Measurements from ENCODE around the gene FLAD1. TPM values are rescaled to one million over a fixed set of nuclear protein-coding genes. Genes with fewer than 3 reads are reported as not detected.

The FLAD1 gene
- total RNA-seq, 1 donor: 20.6 TPM

- no peak overlapping the region for H3K4me2 ChIP-seq (ENCODE audit: insufficient read depth, low read length)
- no peak overlapping the region for H2AFZ ChIP-seq (ENCODE audit: low read length)
- peaks cover 39% of the 10 kb centered on the region for H4K20me1 ChIP-seq (ENCODE audit: insufficient read depth, low read length)
- no peaks in the 10 kb centered on the region for H3K27me3 ChIP-seq (ENCODE audit: insufficient read depth, low read length)
- no peaks in the 10 kb centered on the region for H3K9me3 ChIP-seq (ENCODE audit: low read depth, low read length)
- DNase-seq (ENCODE audit: insufficient read length, low spot score, missing footprints): peak; percentile 21
- peaks cover 59% of the 10 kb centered on the region for H3K36me3 ChIP-seq (ENCODE audit: insufficient read depth, low read length)
- peaks cover 40% of the 10 kb centered on the region for H3K4me1 ChIP-seq (ENCODE audit: insufficient read depth, low read length)
- H3K4me3 ChIP-seq (ENCODE audit: insufficient read depth, low read length): no peak overlapping the region
- no peak overlapping the region for H3K27ac ChIP-seq (ENCODE audit: low read depth, low read length)
- H3K79me2 ChIP-seq (ENCODE audit: insufficient read depth, low read length): peaks cover 61% of the 10 kb centered on the region
- TF ChIP-seq CTCF (IDR thresholded peaks at IDR 0.05; ENCODE audit: extremely low read depth, low read depth, low read length): no peak
These were observed 17.0 kb upstream of the FLAD1 start for GRCh38 chr1:154966111-154966510.

GRCh38 chr1:154967331-154967950, 15.7 kb upstream of the FLAD1 start:
- DNase-seq (ENCODE audit: insufficient read length, low spot score, missing footprints): peak; percentile 80
- Histone ChIP-seq H3K36me3 (ENCODE audit: insufficient read depth, low read length) (peaks cover 57% of the 10 kb centered on the region), H3K27ac (ENCODE audit: low read depth, low read length) (peak overlapping the region; percentile 37), H3K4me1 (ENCODE audit: insufficient read depth, low read length) (peaks cover 48% of the 10 kb centered on the region), H3K4me2 (ENCODE audit: insufficient read depth, low read length) (peak overlapping the region; percentile 99), H3K79me2 (ENCODE audit: insufficient read depth, low read length) (peaks cover 59% of the 10 kb centered on the region), H3K27me3 (ENCODE audit: insufficient read depth, low read length) (no peaks in the 10 kb centered on the region), H3K9me3 (ENCODE audit: low read depth, low read length) (no peaks in the 10 kb centered on the region), H4K20me1 (ENCODE audit: insufficient read depth, low read length) (peaks cover 39% of the 10 kb centered on the region), H2AFZ (ENCODE audit: low read length) (no peak overlapping the region), H3K4me3 (ENCODE audit: insufficient read depth, low read length) (peak overlapping the region; percentile 83)
- TF ChIP-seq CTCF (IDR thresholded peaks at IDR 0.05; ENCODE audit: extremely low read depth, low read depth, low read length): no peak

- Histone ChIP-seq H3K4me1 (ENCODE audit: insufficient read depth, low read length) (peaks cover 57% of the 10 kb centered on the region), H3K36me3 (ENCODE audit: insufficient read depth, low read length) (peaks cover 45% of the 10 kb centered on the region), H3K79me2 (ENCODE audit: insufficient read depth, low read length) (peaks cover 56% of the 10 kb centered on the region), H3K4me2 (ENCODE audit: insufficient read depth, low read length) (peak overlapping the region; percentile 99), H4K20me1 (ENCODE audit: insufficient read depth, low read length) (peaks cover 39% of the 10 kb centered on the region), H3K4me3 (ENCODE audit: insufficient read depth, low read length) (peak overlapping the region; percentile 83), H3K27me3 (ENCODE audit: insufficient read depth, low read length) (no peaks in the 10 kb centered on the region), H3K9me3 (ENCODE audit: low read depth, low read length) (no peaks in the 10 kb centered on the region), H3K27ac (ENCODE audit: low read depth, low read length) (peak overlapping the region; percentile 97), H2AFZ (ENCODE audit: low read length) (no peak overlapping the region)
- peak; percentile 68 for DNase-seq (ENCODE audit: insufficient read length, low spot score, missing footprints)
- TF ChIP-seq CTCF (IDR thresholded peaks at IDR 0.05; ENCODE audit: extremely low read depth, low read depth, low read length): no peak
These were observed 14.4 kb upstream of the FLAD1 start for GRCh38 chr1:154968731-154969130.

- Histone ChIP-seq H3K4me2 (ENCODE audit: insufficient read depth, low read length) (peak overlapping the region; percentile 99), H3K4me3 (ENCODE audit: insufficient read depth, low read length) (peak overlapping the region; percentile 83), H3K4me1 (ENCODE audit: insufficient read depth, low read length) (peaks cover 59% of the 10 kb centered on the region), H3K27ac (ENCODE audit: low read depth, low read length) (peak overlapping the region; percentile 97), H3K9me3 (ENCODE audit: low read depth, low read length) (no peaks in the 10 kb centered on the region), H3K36me3 (ENCODE audit: insufficient read depth, low read length) (peaks cover 40% of the 10 kb centered on the region), H4K20me1 (ENCODE audit: insufficient read depth, low read length) (peaks cover 39% of the 10 kb centered on the region), H3K79me2 (ENCODE audit: insufficient read depth, low read length) (peaks cover 55% of the 10 kb centered on the region), H2AFZ (ENCODE audit: low read length) (no peak overlapping the region), H3K27me3 (ENCODE audit: insufficient read depth, low read length) (no peaks in the 10 kb centered on the region)
- TF ChIP-seq CTCF (IDR thresholded peaks at IDR 0.05; ENCODE audit: extremely low read depth, low read depth, low read length): no peak
- DNase-seq (ENCODE audit: insufficient read length, low spot score, missing footprints): peak; percentile 46
These were observed 13.9 kb upstream of the FLAD1 start for GRCh38 chr1:154969246-154969645.
